Vagina (tissue), 2 donors: Measurements from ENCODE around the gene SMOC1. TPM values are rescaled to one million over a fixed set of nuclear protein-coding genes. Genes with fewer than 3 reads are reported as not detected.

Experiments used
- DNase-seq, 2 donors: peaks; one replicate each; pipeline ENCODE4 v3.0.0-alpha.2; 2017; ENCODE audit errors: extremely low spot score in 2 of 2
- H3K27ac ChIP-seq: fragments of 200-600 bp; sonication (generic); one replicate; pipeline ENCODE4 v1.5.1; 2019
- H3K27me3 ChIP-seq: fragments of 200-600 bp; sonication (generic); one replicate; pipeline ENCODE4 v1.5.1; 2019
- H3K36me3 ChIP-seq, 2 donors: fragments of 200-600 bp; sonication (generic); one replicate each; pipeline ENCODE4 v1.5.1; 2017 to 2019
- H3K4me1 ChIP-seq: fragments of 200-600 bp; sonication (generic); one replicate; pipeline ENCODE4 v1.5.1; 2019
- H3K4me3 ChIP-seq, 2 donors: fragments of 200-600 bp; sonication (generic); 1 replicate in 1 of 2; 2 replicates in 1 of 2; pipeline ENCODE4 v1.5.1; 2016 to 2019
- H3K9me3 ChIP-seq: fragments of 200-600 bp; sonication (generic); one replicate; pipeline ENCODE4 v1.5.1; 2019
- CTCF ChIP-seq, 3 experiments: fragments of 450-650 bp in 2 of 3; fragments of 200-600 bp in 1 of 3; sonication (generic) in 1 of 3; IDR thresholded peaks; one replicate each; pipeline ENCODE4 v1.5.1; 2017 to 2019; ENCODE audit warnings: antibody characterized with exemption in 3 of 3, mild to moderate bottlenecking in 2 of 3, moderate library complexity in 2 of 3
- POLR2A ChIP-seq, 2 donors: fragments of 450-650 bp; IDR thresholded peaks; one replicate each; pipeline ENCODE4 v1.6.1; 2017; ENCODE audit warnings: antibody characterized with exemption in 2 of 2, mild to moderate bottlenecking in 2 of 2, moderate library complexity in 2 of 2
- POLR2AphosphoS5 ChIP-seq, 2 donors: sonication (generic); formaldehyde crosslinking; IDR thresholded peaks; one replicate each; pipeline ENCODE4 v1.9.0; 2017; ENCODE audit warnings: antibody characterized with exemption in 2 of 2, mild to moderate bottlenecking in 2 of 2, low read depth in 1 of 2; ENCODE audit not compliant: insufficient read depth in 1 of 2
- intact Hi-C: fragments of 100-400 bp; cut with DNase I; formaldehyde crosslinking; loops from one replicate; pipeline ENCODE4 v1.15.1; 2023
- total RNA-seq: library from RNA; depleted of rRNA; stranded (reverse); fragments of >200 nt; gene quantifications from one replicate; pipeline ENCODE4 v1.2.3, GENCODE V29; 2016

Gene SMOC1, protein sequence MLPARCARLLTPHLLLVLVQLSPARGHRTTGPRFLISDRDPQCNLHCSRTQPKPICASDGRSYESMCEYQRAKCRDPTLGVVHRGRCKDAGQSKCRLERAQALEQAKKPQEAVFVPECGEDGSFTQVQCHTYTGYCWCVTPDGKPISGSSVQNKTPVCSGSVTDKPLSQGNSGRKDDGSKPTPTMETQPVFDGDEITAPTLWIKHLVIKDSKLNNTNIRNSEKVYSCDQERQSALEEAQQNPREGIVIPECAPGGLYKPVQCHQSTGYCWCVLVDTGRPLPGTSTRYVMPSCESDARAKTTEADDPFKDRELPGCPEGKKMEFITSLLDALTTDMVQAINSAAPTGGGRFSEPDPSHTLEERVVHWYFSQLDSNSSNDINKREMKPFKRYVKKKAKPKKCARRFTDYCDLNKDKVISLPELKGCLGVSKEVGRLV
- total RNA-seq: 9.8 TPM

- no peaks in the 10 kb centered on the region for H3K27me3 ChIP-seq
- H3K4me1 ChIP-seq: peaks cover 5% of the 10 kb centered on the region
- TF ChIP-seq POLR2A (IDR thresholded peaks at IDR 0.05) (no peak), CTCF (IDR thresholded peaks at IDR 0.05) (no peak), POLR2AphosphoS5 (IDR thresholded peaks at IDR 0.05; ENCODE audit: insufficient read depth in 1 of 2, low read depth in 1 of 2) (peak in 1 of 2 donors; percentile 33)
- H3K36me3 ChIP-seq: no peaks in the 10 kb centered on the region
- peak in 1 of 2 donors; percentile 88 for DNase-seq
- H3K27ac ChIP-seq: no peak within 1 kb of the TSS
- peak within 1 kb of the TSS; percentile 19 to 47 for H3K4me3 ChIP-seq
- no peaks in the 10 kb centered on the region for H3K9me3 ChIP-seq
- intact Hi-C loops: no loop called here
These were observed at the start of gene SMOC1 for GRCh38 chr14:69879175-69880043. TSS of gene SMOC1 (plus strand) at chr14:69879416. CDS start at chr14:69879679, 263 bp downstream.

DNA sequence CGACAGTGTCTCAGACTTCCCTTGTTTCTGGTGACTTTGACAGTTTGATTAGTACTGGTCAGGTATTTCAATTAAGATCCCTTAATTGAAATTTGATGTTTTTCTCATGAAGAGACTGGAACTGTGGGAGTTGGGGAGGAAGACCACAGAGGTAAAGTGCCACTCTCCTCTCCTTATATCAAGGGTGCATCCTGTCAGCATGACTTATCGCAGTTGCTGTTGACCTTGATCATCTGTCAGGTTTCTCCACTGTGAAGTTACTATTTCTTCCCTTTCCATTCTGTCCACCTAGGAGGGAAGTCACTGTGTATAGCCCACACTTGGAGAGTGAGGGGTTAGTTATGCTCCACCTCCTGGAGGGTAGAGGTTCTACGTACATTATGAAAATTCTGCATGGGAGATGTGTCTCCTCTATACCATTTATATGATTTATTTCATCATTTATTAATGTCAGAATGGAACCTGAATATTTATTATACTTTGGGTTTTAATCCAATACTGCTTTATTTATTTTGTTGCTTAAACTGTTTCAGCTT, 40.3 kb upstream of the SMOC1 start:
- Histone ChIP-seq H3K27me3 (no peaks in the 10 kb centered on the region), H3K27ac (no peak overlapping the region), H3K36me3 (no peaks in the 10 kb centered on the region), H3K4me1 (no peaks in the 10 kb centered on the region), H3K4me3 (no peak overlapping the region), H3K9me3 (no peaks in the 10 kb centered on the region)
- TF ChIP-seq CTCF (IDR thresholded peaks at IDR 0.05) (no peak), POLR2AphosphoS5 (IDR thresholded peaks at IDR 0.05; ENCODE audit: insufficient read depth in 1 of 2, low read depth in 1 of 2) (no peak)
- intact Hi-C loops: no loop called here
- no peak for DNase-seq

DNA sequence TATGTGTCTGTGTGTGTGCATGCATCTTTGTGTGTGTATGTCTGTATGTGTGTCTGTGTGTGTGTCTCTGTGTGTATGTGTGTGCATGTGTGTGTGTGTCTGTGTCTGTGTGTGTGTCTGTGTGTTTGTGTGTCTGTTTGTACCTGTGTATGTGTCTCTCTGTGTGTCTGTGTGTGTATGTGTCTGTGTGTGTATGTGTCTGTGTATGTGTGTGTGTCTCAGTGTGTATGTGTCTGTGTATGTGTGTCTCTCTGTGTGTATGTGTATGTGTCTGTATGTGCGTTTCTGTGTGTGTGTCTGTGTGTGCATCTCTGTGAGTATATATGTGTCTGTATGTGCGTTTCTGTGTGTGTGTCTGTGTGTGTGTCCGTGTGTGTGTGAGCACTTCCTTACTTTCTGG, 39.6 kb upstream of the SMOC1 start:
- Histone ChIP-seq H3K27me3 (no peaks in the 10 kb centered on the region), H3K27ac (no peak overlapping the region), H3K4me1 (no peaks in the 10 kb centered on the region), H3K36me3 (no peaks in the 10 kb centered on the region), H3K9me3 (no peaks in the 10 kb centered on the region), H3K4me3 (no peak overlapping the region)
- intact Hi-C loops: no loop called here
- no peak for DNase-seq
- TF ChIP-seq POLR2A (IDR thresholded peaks at IDR 0.05) (no peak), POLR2AphosphoS5 (IDR thresholded peaks at IDR 0.05; ENCODE audit: insufficient read depth in 1 of 2, low read depth in 1 of 2) (no peak), CTCF (IDR thresholded peaks at IDR 0.05) (no peak)

GRCh38 chr14:69841656-69842055, 37.6 kb upstream of the SMOC1 start:
- Histone ChIP-seq H3K4me3 (no peak overlapping the region), H3K9me3 (no peaks in the 10 kb centered on the region), H3K36me3 (no peaks in the 10 kb centered on the region), H3K27ac (no peak overlapping the region), H3K4me1 (no peaks in the 10 kb centered on the region), H3K27me3 (no peaks in the 10 kb centered on the region)
- intact Hi-C loops: no loop called here
- no peak for TF ChIP-seq POLR2A (IDR thresholded peaks at IDR 0.05)
- no peak for DNase-seq

GRCh38 chr14:69842686-69843420, 36.4 kb upstream of the SMOC1 start:
- Histone ChIP-seq H3K27ac (no peak overlapping the region), H3K4me3 (no peak overlapping the region), H3K27me3 (no peaks in the 10 kb centered on the region), H3K4me1 (no peaks in the 10 kb centered on the region), H3K9me3 (no peaks in the 10 kb centered on the region), H3K36me3 (no peaks in the 10 kb centered on the region)
- DNase-seq: no peak
- intact Hi-C loops: no loop called here
- no peak for TF ChIP-seq CTCF (IDR thresholded peaks at IDR 0.05)
- TF ChIP-seq POLR2AphosphoS5 (IDR thresholded peaks at IDR 0.05; ENCODE audit: insufficient read depth in 1 of 2, low read depth in 1 of 2): no peak
- TF ChIP-seq POLR2A (IDR thresholded peaks at IDR 0.05): no peak
